GM20000 (cell line): ENCODE measurements around the gene TSGA10IP.

Experiments used
- DNase-seq: peaks from one replicate; pipeline ENCODE4 v3.0.0; 2012; ENCODE audit warnings: low spot score
- CTCF ChIP-seq: IDR thresholded peaks from 2 replicates; pipeline ENCODE4 v1.5.1; 2012; ENCODE audit warnings: mild to moderate bottlenecking, control low read depth; ENCODE audit errors: extremely low read depth, missing control alignments

Gene TSGA10IP

GRCh38 chr11:65978391-65979238 is 33.3 kb downstream of the TSGA10IP start:
- no peak for DNase-seq
- TF ChIP-seq CTCF = no peak

GRCh38 chr11:65979261-65979759 is 34.0 kb downstream of the TSGA10IP start:
- TF ChIP-seq CTCF = no peak
- DNase-seq = no peak

- no peak for TF ChIP-seq CTCF
- no peak for DNase-seq
Observed at GRCh38 chr11:65981101-65981740, 35.9 kb downstream of the TSGA10IP start.

- no peak for DNase-seq
- no peak for TF ChIP-seq CTCF
Observed at GRCh38 chr11:65981972-65982823, 36.9 kb downstream of the TSGA10IP start.

- no peak for TF ChIP-seq CTCF
- DNase-seq = no peak
Observed at GRCh38 chr11:65982824-65983588, 37.7 kb downstream of the TSGA10IP start.

GRCh38 chr11:65983589-65983987 is 38.3 kb downstream of the TSGA10IP start:
- DNase-seq = no peak
- no peak for TF ChIP-seq CTCF
